Smooth muscle cell (in vitro differentiated cells): Measurements from ENCODE around the gene NFATC4. TPM values are rescaled to one million over a fixed set of nuclear protein-coding genes. Genes with fewer than 3 reads are reported as not detected.
A peak's percentile ranks its signal among the peaks of the same experiment; 100 is the strongest.

Source experiments
- DNase-seq: peaks from one replicate; lab custom pipeline; 2025; ENCODE audit not compliant: unreplicated experiment; lab: John Stamatoyannopoulos, UW
- H2AFZ ChIP-seq: fragments of 200-600 bp; sonication (generic); 2 replicates; pipeline ENCODE4 v1.6.0; 2016; ENCODE audit warnings: antibody characterized with exemption, low read depth, mild to moderate bottlenecking
- H3F3A ChIP-seq: fragments of 200-600 bp; sonication (generic); 2 replicates; pipeline ENCODE4 v1.6.0; 2017; ENCODE audit warnings: antibody characterized with exemption, low read depth
- H3K27ac ChIP-seq: fragments of 200-600 bp; sonication (generic); 2 replicates; pipeline ENCODE4 v1.5.1; 2016; ENCODE audit warnings: low read depth, mild to moderate bottlenecking
- H3K27me3 ChIP-seq: fragments of 200-600 bp; sonication (generic); 2 replicates; pipeline ENCODE4 v1.6.1; 2016; ENCODE audit warnings: low read depth, mild to moderate bottlenecking
- H3K36me3 ChIP-seq: fragments of 200-600 bp; sonication (generic); 2 replicates; pipeline ENCODE4 v1.5.1; 2016; ENCODE audit warnings: low read depth
- H3K4me1 ChIP-seq: fragments of 200-600 bp; sonication (generic); 2 replicates; pipeline ENCODE4 v1.5.1; 2016; ENCODE audit warnings: low read depth
- H3K4me2 ChIP-seq: fragments of 200-600 bp; sonication (generic); 2 replicates; pipeline ENCODE4 v1.6.0; 2016; ENCODE audit warnings: mild to moderate bottlenecking
- H3K4me3 ChIP-seq: fragments of 200-600 bp; sonication (generic); 2 replicates; pipeline ENCODE4 v1.5.1; 2016; ENCODE audit warnings: mild to moderate bottlenecking
- H3K79me2 ChIP-seq: fragments of 200-600 bp; sonication (generic); 2 replicates; pipeline ENCODE4 v1.6.0; 2016; ENCODE audit warnings: low read depth, mild to moderate bottlenecking
- H3K9ac ChIP-seq: fragments of 200-600 bp; sonication (generic); 2 replicates; pipeline ENCODE4 v1.6.0; 2016; ENCODE audit warnings: low read depth
- H3K9me3 ChIP-seq: fragments of 200-600 bp; sonication (generic); replicated peaks from 2 replicates; pipeline ENCODE4 v1.5.1; 2016; ENCODE audit warnings: low read depth
- H4K20me1 ChIP-seq: fragments of 200-600 bp; sonication (generic); 2 replicates; pipeline ENCODE4 v1.6.0; 2016; ENCODE audit warnings: low read depth
- CTCF ChIP-seq: fragments of 200-600 bp; sonication (generic); IDR thresholded peaks from 2 replicates; pipeline ENCODE4 v1.5.1; 2017; ENCODE audit warnings: borderline replicate concordance, mild to moderate bottlenecking, antibody characterized with exemption; ENCODE audit not compliant: insufficient read depth, poor library complexity, severe bottlenecking
- WGBS: methylation state at CpG from one replicate; pipeline ENCODE4 v1.1.7; 2016; ENCODE audit warnings: low lambda C conversion rate; 5-methylcytosine and 5-hydroxymethylcytosine counted together
- polyA plus RNA-seq: library from polyadenylated mRNA; unstranded; fragments of >200 nt; fragmentation: Nextera tagmentation; extraction: Ambion mirVana; gene quantifications from 2 replicates; pipeline ENCODE4 v1.2.1, GENCODE V29; 2016
- total RNA-seq: library from RNA; depleted of rRNA; stranded (reverse); fragments of >200 nt; gene quantifications from 2 replicates; pipeline ENCODE4 v1.2.3, GENCODE V29; 2014

Gene NFATC4
- total and polyA plus RNA-seq, 2 experiments from 2014 or later, result 44.6 to 84.7 TPM

- no peak overlapping the region for H3K4me3 ChIP-seq
- no peak overlapping the region for H2AFZ ChIP-seq
- H3K27ac ChIP-seq, result no peak overlapping the region
- H4K20me1 ChIP-seq, result no peaks in the 10 kb centered on the region
- H3F3A ChIP-seq, result peaks cover 19% of the 10 kb centered on the region
- H3K79me2 ChIP-seq, result no peaks in the 10 kb centered on the region
- no peaks in the 10 kb centered on the region for H3K27me3 ChIP-seq
- no peak overlapping the region for H3K4me2 ChIP-seq
- H3K36me3 ChIP-seq, result no peaks in the 10 kb centered on the region
- no peak for DNase-seq
- no peak for TF ChIP-seq CTCF
- 95% methylated on average over 6 of the region's 6 CpGs for WGBS
- no peak overlapping the region for H3K9ac ChIP-seq
- peaks cover 9% of the 10 kb centered on the region for H3K4me1 ChIP-seq
- H3K9me3 ChIP-seq, result no peaks in the 10 kb centered on the region
These were observed 22.9 kb downstream of the NFATC4 start for GRCh38 chr14:24390701-24391468.

DNA sequence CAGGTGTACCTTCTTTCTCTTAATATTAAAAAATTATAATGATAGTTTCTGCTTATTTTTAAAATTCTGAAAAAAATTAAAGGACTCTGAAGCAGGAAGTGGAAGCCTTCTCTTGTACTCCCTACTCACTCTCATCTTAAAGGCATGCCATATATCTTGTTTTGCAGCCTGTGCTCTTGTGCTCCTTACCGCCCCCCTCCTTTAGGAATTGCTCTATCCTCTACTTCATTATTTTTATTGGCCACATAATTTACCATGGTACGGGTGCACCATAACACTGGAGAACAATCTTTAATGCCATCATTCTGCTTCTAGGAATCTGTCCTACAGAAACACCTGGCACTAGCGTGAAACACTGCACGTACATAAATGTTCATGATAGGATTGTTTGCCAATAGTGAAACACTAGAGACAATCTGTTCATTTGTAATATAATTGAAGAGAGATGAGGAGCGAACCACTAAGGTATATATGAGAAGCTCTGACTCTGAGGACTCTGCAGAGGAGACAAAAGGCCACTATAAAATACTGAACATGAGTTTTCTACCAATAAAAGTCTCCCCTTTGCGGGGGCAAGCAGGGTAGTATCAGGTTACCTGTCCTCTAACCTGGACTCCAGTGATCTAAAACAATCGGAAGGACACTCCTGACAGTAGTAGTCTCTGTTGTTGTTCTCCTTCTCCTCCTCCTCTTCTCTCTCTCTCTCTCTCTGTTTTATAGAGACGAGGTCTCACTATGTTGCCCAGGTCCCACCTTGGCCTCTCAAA is 24.5 kb downstream of the NFATC4 start:
- WGBS, result 64% methylated on average over 8 of the region's 8 CpGs
- Histone ChIP-seq H2AFZ (peak overlapping the region; percentile 74), H3F3A (peaks cover 19% of the 10 kb centered on the region), H3K9ac (peak overlapping the region; percentile 76), H3K4me1 (peaks cover 10% of the 10 kb centered on the region), H3K4me2 (peak overlapping the region; percentile 77), H3K79me2 (no peaks in the 10 kb centered on the region), H3K9me3 (no peaks in the 10 kb centered on the region), H3K27ac (peak overlapping the region; percentile 92), H3K27me3 (no peaks in the 10 kb centered on the region), H4K20me1 (no peaks in the 10 kb centered on the region), H3K36me3 (no peaks in the 10 kb centered on the region), H3K4me3 (peak overlapping the region; percentile 34)
- no peak for DNase-seq
- no peak for TF ChIP-seq CTCF

DNA sequence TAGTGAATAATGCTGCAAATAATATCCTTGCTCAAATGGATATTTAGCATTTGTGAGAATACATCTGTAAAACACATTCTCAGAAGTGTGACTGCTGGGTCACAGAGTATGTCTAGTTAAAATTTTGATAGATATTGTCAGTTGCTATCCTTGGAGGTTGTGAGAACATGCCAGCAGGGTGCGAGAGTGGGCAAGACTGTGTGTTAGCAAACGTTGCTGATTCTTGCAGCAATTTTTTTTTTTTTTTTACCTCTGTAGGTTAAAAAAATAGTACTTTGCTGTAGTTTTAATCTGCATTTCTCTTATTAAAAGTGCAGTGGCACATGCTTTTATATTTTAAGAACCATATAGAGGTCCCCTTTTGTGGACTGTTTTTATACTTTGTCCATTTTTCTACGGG is 26.3 kb downstream of the NFATC4 start:
- H2AFZ ChIP-seq, result no peak overlapping the region
- no peaks in the 10 kb centered on the region for H3K36me3 ChIP-seq
- TF ChIP-seq CTCF, result no peak
- no peaks in the 10 kb centered on the region for H3K27me3 ChIP-seq
- peaks cover 10% of the 10 kb centered on the region for H3F3A ChIP-seq
- H3K4me3 ChIP-seq, result no peak overlapping the region
- no peak for DNase-seq
- no peak overlapping the region for H3K27ac ChIP-seq
- peaks cover 16% of the 10 kb centered on the region for H3K4me1 ChIP-seq
- H4K20me1 ChIP-seq, result no peaks in the 10 kb centered on the region
- WGBS, result 60% methylated on average over 3 of the region's 3 CpGs
- no peaks in the 10 kb centered on the region for H3K9me3 ChIP-seq
- peaks cover 5% of the 10 kb centered on the region for H3K79me2 ChIP-seq
- H3K4me2 ChIP-seq, result no peak overlapping the region
- no peak overlapping the region for H3K9ac ChIP-seq
